HepG2 (cell line): ENCODE data around the gene FLG. TPM values are rescaled to one million over a fixed set of nuclear protein-coding genes. Genes with fewer than 3 reads are reported as not detected.

Experiments
- ATAC-seq: fragments of 200-7000 bp; cut with Tn5 transposase; 3 replicates; pipeline ENCODE4 v1.9.1; 2020; ENCODE audit warnings: mild to moderate bottlenecking, moderate library complexity
- BruUV-seq: library from RNA; stranded (reverse); fragments of 400-500 nt; replicated peaks from 2 replicates; lab custom pipeline; 2021; lab: Mats Ljungman, UMichigan
- CTCF ChIA-PET: fragments of 300-600 bp; formaldehyde crosslinking; extraction: SDS; loops from one replicate; lab custom pipeline; 2021; ENCODE audit warnings: low total read pairs, inconsistent platforms, low intra/inter-chr PET ratio; lab: Yijun Ruan, JAX
- POLR2A ChIA-PET: fragments of 350-600 bp; sonication (Branson Sonifier 250); formaldehyde crosslinking; loops from one replicate; lab custom pipeline; 2020; ENCODE audit warnings: antibody characterized with exemption, inconsistent platforms; lab: Yijun Ruan, JAX
- DNase-seq: peaks from one replicate; pipeline ENCODE4 v3.0.0-alpha.2; 2015; ENCODE audit warnings: low spot score
- FAIRE-seq: peaks from 3 replicates; lab custom pipeline; 2011; peaks lifted over from hg19 to GRCh38; lab: Jason Lieb, UNC
- H2AFZ ChIP-seq: one replicate; pipeline ENCODE4 v1.6.1; 2011; ENCODE audit warnings: low read length, inconsistent platforms
- H3K27ac ChIP-seq: fragments of 300-600 bp; 3 replicates; pipeline ENCODE4 v1.8.0; 2011; ENCODE audit warnings: mixed run types, mild to moderate bottlenecking, mixed read lengths, low read length, inconsistent platforms; ENCODE audit not compliant: insufficient read depth; ENCODE audit errors: extremely low read length
- H3K27me3 ChIP-seq, 2 experiments: fragments of 200-600 bp in 1 of 2; 2 replicates in 1 of 2; 3 replicates in 1 of 2; pipeline versions ENCODE4 v1.6.0 to v1.8.0; 2011; ENCODE audit warnings: low read length in 2 of 2, mild to moderate bottlenecking in 2 of 2, moderate library complexity in 2 of 2, inconsistent platforms in 1 of 2; ENCODE audit not compliant: insufficient read depth in 2 of 2, control insufficient read depth in 1 of 2
- H3K36me3 ChIP-seq, 2 experiments: fragments of 200-600 bp in 1 of 2; replicated peaks in 1 of 2; 2 replicates in 1 of 2; 3 replicates in 1 of 2; pipeline versions ENCODE4 v1.5.1 to v1.8.0; 2011; ENCODE audit warnings: low read length in 2 of 2, inconsistent platforms in 1 of 2; ENCODE audit not compliant: insufficient read depth in 2 of 2, control insufficient read depth in 1 of 2
- H3K4me1 ChIP-seq: 2 replicates; pipeline ENCODE4 v1.5.1; 2012; ENCODE audit warnings: low read length, inconsistent platforms; ENCODE audit not compliant: insufficient read depth
- H3K4me2 ChIP-seq: 2 replicates; pipeline ENCODE4 v1.6.0; 2011; ENCODE audit warnings: low read depth, low read length, inconsistent platforms
- H3K4me3 ChIP-seq, 3 experiments: fragments of 200-600 bp in 1 of 3; sonication (generic), shearing (Covaris generic) in 1 of 3; replicated peaks in 1 of 3; 2 replicates each; pipeline ENCODE4 v1.5.1; 2011 to 2016; ENCODE audit warnings: low read length in 3 of 3, inconsistent platforms in 2 of 3, low read depth in 2 of 3, mild to moderate bottlenecking in 2 of 3, control low read depth in 1 of 3, mixed read lengths in 1 of 3; ENCODE audit not compliant: insufficient read depth in 1 of 3
- H3K79me2 ChIP-seq: one replicate; pipeline ENCODE4 v1.6.1; 2011; ENCODE audit warnings: low read length, inconsistent platforms; ENCODE audit not compliant: insufficient read depth
- H3K9ac ChIP-seq: 2 replicates; pipeline ENCODE4 v1.6.0; 2011; ENCODE audit warnings: mild to moderate bottlenecking, low read depth, low read length, inconsistent platforms; ENCODE audit not compliant: insufficient read depth
- H3K9me3 ChIP-seq: 2 replicates; pipeline ENCODE4 v1.5.1; 2012; ENCODE audit warnings: mild to moderate bottlenecking, low read length
- H4K20me1 ChIP-seq: 2 replicates; pipeline ENCODE4 v1.6.0; 2011; ENCODE audit warnings: inconsistent platforms, mild to moderate bottlenecking, low read length, moderate library complexity; ENCODE audit not compliant: insufficient read depth
- CBX1 ChIP-seq: IDR thresholded peaks from one replicate; pipeline ENCODE4 v1.6.1; 2016; ENCODE audit warnings: antibody characterized with exemption, low read depth
- GATAD1 ChIP-seq: IDR thresholded peaks from 2 replicates; pipeline ENCODE4 v1.6.1; 2016; ENCODE audit warnings: missing genetic modification reagents, missing compliant biosample characterization
- GLI4 ChIP-seq: sonication (generic); formaldehyde crosslinking; IDR thresholded peaks from 2 replicates; pipeline ENCODE4 v1.5.1; 2020; ENCODE audit warnings: missing genetic modification reagents, mild to moderate bottlenecking, moderate library complexity, borderline replicate concordance
- HNF4G ChIP-seq, 2 experiments: sonication (generic) in 1 of 2; formaldehyde crosslinking in 1 of 2; IDR thresholded peaks; 2 replicates each; pipeline versions ENCODE4 v1.4.0 to v1.6.1; 2011 to 2020; ENCODE audit warnings: borderline replicate concordance in 2 of 2, low read depth in 2 of 2, mild to moderate bottlenecking in 2 of 2, low read length in 1 of 2, missing genetic modification reagents in 1 of 2, moderate library complexity in 1 of 2
- NFIC ChIP-seq: IDR thresholded peaks from 2 replicates; pipeline ENCODE4 v1.6.1; 2012; ENCODE audit warnings: mild to moderate bottlenecking, low read length, inconsistent platforms
- SRF ChIP-seq: IDR thresholded peaks from 2 replicates; pipeline ENCODE4 v1.6.1; 2011; ENCODE audit warnings: mild to moderate bottlenecking, low read depth, low read length, moderate library complexity
- SRSF1 ChIP-seq: fragments of 200-400 bp; formaldehyde crosslinking; optimal IDR thresholded peaks from 2 replicates; pipeline ENCODE3; 2017; ENCODE audit warnings: mild to moderate bottlenecking, low read depth, low read length, moderate library complexity
- TRIM22 ChIP-seq: fragments of 450-650 bp; IDR thresholded peaks from 2 replicates; pipeline ENCODE4 v1.6.1; 2017
- ZNF256 ChIP-seq: sonication (generic); formaldehyde crosslinking; conservative IDR thresholded peaks from 2 replicates; pipeline ENCODE4 v1.4.0; 2020; ENCODE audit warnings: missing genetic modification reagents
- ZNF280D ChIP-seq: sonication (generic); formaldehyde crosslinking; IDR thresholded peaks from 2 replicates; pipeline ENCODE4 v1.5.1; 2020; ENCODE audit warnings: mild to moderate bottlenecking, missing genetic modification reagents
- ZNF496 ChIP-seq: sonication (generic); formaldehyde crosslinking; IDR thresholded peaks from 2 replicates; pipeline ENCODE4 v1.8.1; 2023; ENCODE audit warnings: mild to moderate bottlenecking, moderate library complexity, missing genetic modification reagents; ENCODE audit not compliant: insufficient replicate concordance
- ZNF724P ChIP-seq: sonication (generic); formaldehyde crosslinking; IDR thresholded peaks from 2 replicates; pipeline ENCODE4 v1.8.0; 2022; ENCODE audit warnings: missing genetic modification reagents, borderline replicate concordance
- WGBS: methylation state at CpG from one replicate; pipeline ENCODE4 v1.1.6; 2017; ENCODE audit warnings: low lambda C conversion rate; 5-methylcytosine and 5-hydroxymethylcytosine counted together
- in situ Hi-C: cut with HindIII; loops from 2 replicates; pipeline ENCODE4 v1.10.0; 2017; ENCODE audit warnings: low pct_unique_long_range_greater_than_20kb; ENCODE audit not compliant: extremely low pct_ligation_motif_present
- intact Hi-C: fragments of 100-400 bp; cut with micrococcal nuclease; formaldehyde crosslinking; loops from one replicate; pipeline ENCODE4 v1.10.0; 2022; ENCODE audit not compliant: unreplicated experiment
- polyA plus RNA-seq, 8 experiments: library from polyadenylated mRNA; depleted of rRNA in 3 of 8; stranded (reverse) in 7 of 8; unstranded in 1 of 8; fragments of >200 nt; fragmentation: Illumina TruSeq in 4 of 8; extraction: Trizol in 4 of 8; gene quantifications; 2 replicates each; pipeline versions ENCODE4 v1.2.1 to v1.2.3, GENCODE V29; 2011 to 2016; ENCODE audit warnings: low read depth in 4 of 8, missing spikeins in 1 of 8, mixed read lengths in 1 of 8; ENCODE audit not compliant: insufficient read depth in 1 of 8
- total RNA-seq, 5 experiments: library from RNA; depleted of rRNA; stranded (reverse); fragments of >200 nt; fragmentation: Illumina TruSeq; extraction: Trizol; gene quantifications; 2 replicates each; pipeline ENCODE4 v1.2.3, GENCODE V29; 2016; ENCODE audit warnings: low read depth in 1 of 5
- TF ChIP-seq, protein P1 (sequence below): sonication (generic); formaldehyde crosslinking; IDR thresholded peaks from 2 replicates; pipeline ENCODE4 v1.4.0; 2020; ENCODE audit warnings: missing genetic modification reagents
- TF ChIP-seq, protein P2 (sequence below): sonication (generic); formaldehyde crosslinking; IDR thresholded peaks from 2 replicates; pipeline ENCODE4 v1.8.0; 2022; ENCODE audit warnings: missing genetic modification reagents, mild to moderate bottlenecking, inconsistent platforms, borderline replicate concordance

FLG gene
- total and polyA plus RNA-seq, 2 of the 13 experiments (the other 11 are each of a cell fraction or from before 2014, with no cell fraction given) = 0.01 TPM; not detected in 1

- Histone ChIP-seq H3K4me1 (no peaks in the 10 kb centered on the region), H3K27ac (no peak overlapping the region), H3K4me2 (no peak overlapping the region), H3K36me3 (no peaks in the 10 kb centered on the region), H4K20me1 (no peaks in the 10 kb centered on the region), H3K9me3 (no peaks in the 10 kb centered on the region), H3K4me3 (no peak overlapping the region), H3K27me3 (no peaks in the 10 kb centered on the region), H3K79me2 (no peaks in the 10 kb centered on the region), H3K9ac (no peak overlapping the region), H2AFZ (no peak overlapping the region)
- intact Hi-C loops (no loop called here), in situ Hi-C loops (no loop called here)
- no peak for TF ChIP-seq HNF4G (IDR thresholded peaks at IDR 0.05; ENCODE audit: borderline replicate concordance, low read depth, low read length)
- TF ChIP-seq HNF4G (CRISPR knock-in tag; IDR thresholded peaks at IDR 0.05; ENCODE audit: borderline replicate concordance, low read depth) = no peak
- no peak for TF ChIP-seq SRF
- TF ChIP-seq, protein P1, sequence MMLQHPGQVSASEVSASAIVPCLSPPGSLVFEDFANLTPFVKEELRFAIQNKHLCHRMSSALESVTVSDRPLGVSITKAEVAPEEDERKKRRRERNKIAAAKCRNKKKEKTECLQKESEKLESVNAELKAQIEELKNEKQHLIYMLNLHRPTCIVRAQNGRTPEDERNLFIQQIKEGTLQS = no peak
- no peak for TF ChIP-seq CBX1
- TF ChIP-seq GLI4 (CRISPR knock-in tag) = no peak
- TF ChIP-seq, protein P2, sequence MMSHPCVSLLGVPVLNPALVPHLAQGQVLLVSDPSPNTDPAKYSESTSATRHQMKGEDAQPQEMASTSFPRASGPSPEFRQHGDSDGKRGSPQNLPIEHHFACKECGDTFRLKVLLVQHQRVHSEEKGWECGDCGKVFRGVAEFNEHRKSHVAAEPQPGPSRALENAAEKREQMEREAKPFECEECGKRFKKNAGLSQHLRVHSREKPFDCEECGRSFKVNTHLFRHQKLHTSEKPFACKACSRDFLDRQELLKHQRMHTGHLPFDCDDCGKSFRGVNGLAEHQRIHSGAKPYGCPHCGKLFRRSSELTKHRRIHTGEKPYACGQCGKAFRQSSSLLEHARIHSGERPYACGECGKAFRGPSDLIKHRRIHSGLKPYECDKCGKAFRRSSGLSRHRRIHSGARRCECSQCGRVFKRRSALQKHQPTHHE (CRISPR knock-in tag) = no peak
- TF ChIP-seq ZNF256 (CRISPR knock-in tag) = no peak
- TF ChIP-seq SRSF1 = no peak
- no peak for TF ChIP-seq ZNF724P (CRISPR knock-in tag)
- TF ChIP-seq TRIM22 = no peak
- no peak for TF ChIP-seq GATAD1 (CRISPR knock-in tag)
- TF ChIP-seq ZNF280D (CRISPR knock-in tag) = no peak
- TF ChIP-seq ZNF496 (CRISPR knock-in tag) = no peak
- TF ChIP-seq NFIC = no peak
- ATAC-seq = no peak
- ChIA-PET POLR2A (no interaction called here), CTCF (no interaction called here)
- DNase-seq = no peak
- no peak for FAIRE-seq
- 45% methylated on average over 1 of the region's 1 CpG for WGBS
- BruUV-seq = no TSS peak
Observed at GRCh38 chr1:152328801-152329391, 3.9 kb upstream of the FLG start.
